GM08714 (cell line): Measurements from ENCODE around the gene SRF.
"Not testable (repeated sequence)": the region's sequence is repeated elsewhere in the genome, so short reads cannot be mapped to it uniquely, and the experiment has no call there.

Source experiments
- H3K4me3 ChIP-seq: fragments of 200-500 bp; sonication (Bioruptor generic); 2 replicates; pipeline ENCODE4 v1.5.1; 2014; ENCODE audit warnings: mild to moderate bottlenecking, low read length, inconsistent platforms
- ZNF274 ChIP-seq: IDR thresholded peaks from 2 replicates; pipeline ENCODE4 v1.6.1; 2012; ENCODE audit warnings: mild to moderate bottlenecking, low read depth, low read length

The SRF gene

DNA sequence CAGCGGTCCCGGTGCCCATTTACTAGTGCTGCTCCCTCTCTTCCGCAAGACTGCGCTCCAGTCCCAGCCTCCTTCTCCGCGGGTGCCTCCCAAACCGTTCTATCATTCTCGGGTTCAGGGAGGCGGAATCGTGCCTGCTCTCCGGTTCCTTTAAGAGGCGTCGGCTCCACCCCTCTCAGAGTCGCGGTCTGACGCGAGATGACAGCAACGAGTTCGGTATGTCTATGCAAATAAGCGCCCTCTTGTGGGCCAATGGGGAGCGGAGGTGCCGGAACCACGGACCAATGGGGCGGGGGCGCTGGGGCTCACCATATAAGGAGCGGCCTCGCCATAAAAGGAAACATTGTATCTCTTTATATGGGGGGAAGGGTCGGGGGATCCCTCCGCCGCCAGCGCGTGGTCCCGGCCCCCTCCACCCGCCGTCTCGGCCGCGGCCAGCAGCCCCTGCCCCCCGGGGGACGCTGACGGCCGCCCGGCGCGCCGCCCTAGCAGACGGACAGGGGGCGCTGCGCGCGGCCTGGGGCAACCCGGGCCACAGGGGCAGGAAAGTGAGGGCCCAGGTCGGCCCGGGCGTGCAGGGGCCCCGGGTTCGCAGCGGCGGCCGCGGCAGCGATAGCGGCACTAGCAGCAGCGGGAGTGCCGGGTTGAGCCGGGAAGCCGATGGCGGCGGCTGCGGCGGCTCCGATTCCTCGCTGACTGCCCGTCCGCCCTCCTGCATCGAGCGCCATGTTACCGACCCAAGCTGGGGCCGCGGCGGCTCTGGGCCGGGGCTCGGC is at the start of gene SRF:
Gene SRF, plus strand, starts transcription at position 339 of the 776 bp plus-strand sequence. Its CDS starts 388 bp downstream, at position 727.
- peak within 1 kb of the TSS; percentile 86 for H3K4me3 ChIP-seq
- no peak for TF ChIP-seq ZNF274

DNA sequence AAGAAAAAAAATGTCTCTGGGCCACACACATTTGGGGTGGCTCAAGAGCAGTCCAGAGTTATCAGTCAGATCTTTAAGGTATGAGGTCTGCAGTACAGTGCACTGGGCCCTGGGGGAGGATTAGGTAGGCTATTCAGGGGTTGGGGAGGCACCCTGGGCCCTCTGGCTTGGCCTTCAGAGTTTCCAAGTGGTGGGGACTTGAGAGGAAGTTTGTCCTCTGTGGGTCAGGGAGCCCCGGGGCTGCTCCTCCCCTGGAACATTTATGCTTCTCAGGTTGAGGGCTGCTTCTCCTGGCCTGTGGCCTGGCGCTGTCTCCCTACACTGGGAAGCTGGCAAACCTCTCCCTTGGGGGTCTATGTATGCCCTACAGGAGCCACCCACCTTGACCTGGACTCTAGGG is 48.9 kb upstream of the SRF start:
- H3K4me3 ChIP-seq: no peak overlapping the region
- TF ChIP-seq ZNF274: no peak

DNA sequence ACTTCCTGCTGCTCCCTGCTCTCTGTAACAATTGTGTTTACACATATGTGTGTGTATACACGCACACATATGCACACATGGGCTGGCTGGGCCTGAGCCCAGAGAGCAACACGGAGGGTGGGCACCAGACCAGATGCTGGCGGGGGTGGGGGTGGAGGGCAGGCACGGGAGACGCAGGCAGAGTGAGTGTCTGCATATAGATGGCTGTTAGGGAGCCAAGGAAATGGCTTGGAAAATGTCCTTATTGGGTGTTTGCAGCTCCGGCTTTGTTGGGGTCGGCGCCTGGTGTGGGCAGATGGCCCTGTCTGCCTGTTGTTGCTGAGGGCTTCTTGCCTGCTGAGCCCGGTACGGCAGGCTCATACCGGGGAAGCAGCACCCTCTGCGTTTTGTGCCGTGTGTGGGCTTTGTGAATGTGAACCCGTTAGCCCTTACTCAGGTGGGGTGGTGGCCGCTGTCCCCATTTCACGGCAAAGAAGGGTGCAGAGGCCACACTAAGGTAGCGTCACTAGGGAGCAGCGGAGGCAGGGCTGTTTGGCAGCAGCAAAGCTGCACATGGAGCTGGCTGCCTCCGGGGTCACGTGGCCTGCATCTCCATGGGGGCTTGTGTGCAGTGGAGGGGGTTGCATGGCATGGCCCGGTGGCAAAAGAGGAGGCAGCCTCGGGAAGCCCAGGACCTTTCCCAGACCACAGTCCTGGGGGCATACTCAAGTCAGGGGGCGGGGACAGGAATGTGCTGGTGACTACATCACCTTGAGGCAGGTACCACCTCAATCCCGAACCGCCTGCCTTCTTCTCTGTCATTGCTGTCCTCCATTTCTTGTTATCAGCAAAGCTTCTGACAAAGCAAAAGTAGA is 47.4 kb upstream of the SRF start:
- no peak overlapping the region for H3K4me3 ChIP-seq
- no peak for TF ChIP-seq ZNF274

DNA sequence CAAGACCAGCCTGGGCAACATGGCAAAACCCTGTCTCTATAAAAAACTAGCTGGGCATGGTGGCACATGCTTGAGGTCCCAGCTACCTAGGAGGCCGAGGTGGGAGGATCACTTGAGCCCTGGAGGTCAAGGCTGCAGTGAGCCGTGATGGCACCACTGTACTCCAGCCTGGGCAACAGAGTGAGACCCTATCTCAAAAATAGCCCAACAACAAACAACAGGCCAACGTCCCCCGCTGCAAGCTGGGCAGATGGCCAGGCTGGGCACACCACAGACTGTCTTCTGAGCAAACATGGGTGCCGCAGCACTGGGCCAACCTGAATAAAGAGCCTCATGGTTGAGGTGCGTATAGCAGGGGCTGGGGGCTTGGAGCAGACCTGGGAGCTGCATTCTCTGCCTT is 46.6 kb upstream of the SRF start:
- TF ChIP-seq ZNF274: no peak
- no peak overlapping the region for H3K4me3 ChIP-seq

DNA sequence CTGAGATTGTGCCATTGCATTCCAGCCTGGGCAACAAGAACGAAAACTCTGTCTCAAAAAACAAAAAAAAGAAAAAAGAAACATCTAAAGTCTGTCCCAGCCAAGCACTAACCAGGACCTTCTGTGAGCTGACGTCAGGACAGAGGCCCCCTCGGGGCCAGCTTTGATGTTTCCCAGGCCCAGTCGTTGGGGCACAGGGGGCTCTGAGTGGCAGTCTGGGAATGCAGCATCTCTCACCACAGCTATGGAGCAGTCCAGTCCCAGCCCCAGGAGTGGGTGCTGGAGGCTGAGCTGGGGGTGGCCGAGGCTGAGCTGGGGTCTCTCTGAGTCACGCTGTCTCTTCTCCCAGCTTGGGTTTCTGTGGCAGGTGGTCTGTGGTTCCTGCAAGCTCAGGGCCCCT is 46.0 kb upstream of the SRF start:
- TF ChIP-seq ZNF274: no peak

DNA sequence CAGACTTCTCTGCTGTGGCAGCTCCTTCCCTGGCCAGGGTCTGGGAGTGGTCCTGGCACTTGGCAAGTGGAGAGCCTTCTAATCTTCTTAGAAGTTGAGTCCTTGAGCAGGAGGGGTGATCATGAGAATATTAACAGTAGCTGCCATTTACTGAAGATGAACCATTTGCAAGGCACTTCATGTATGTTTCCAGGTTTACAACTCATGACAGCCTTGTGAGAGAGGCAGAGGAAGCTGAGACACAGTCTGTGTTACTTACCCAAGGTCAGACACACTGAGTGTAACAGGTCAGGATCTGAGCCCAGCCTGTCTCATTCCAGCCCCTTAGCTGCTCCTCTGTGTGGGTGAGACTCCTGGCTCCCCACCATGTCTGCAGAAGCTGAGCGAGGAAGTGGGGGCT is 45.5 kb upstream of the SRF start:
- TF ChIP-seq ZNF274: no peak
- no peak overlapping the region for H3K4me3 ChIP-seq

More for the DNA sequence above, 46.0 kb upstream of the SRF start:
- no peak overlapping the region for H3K4me3 ChIP-seq

DNA sequence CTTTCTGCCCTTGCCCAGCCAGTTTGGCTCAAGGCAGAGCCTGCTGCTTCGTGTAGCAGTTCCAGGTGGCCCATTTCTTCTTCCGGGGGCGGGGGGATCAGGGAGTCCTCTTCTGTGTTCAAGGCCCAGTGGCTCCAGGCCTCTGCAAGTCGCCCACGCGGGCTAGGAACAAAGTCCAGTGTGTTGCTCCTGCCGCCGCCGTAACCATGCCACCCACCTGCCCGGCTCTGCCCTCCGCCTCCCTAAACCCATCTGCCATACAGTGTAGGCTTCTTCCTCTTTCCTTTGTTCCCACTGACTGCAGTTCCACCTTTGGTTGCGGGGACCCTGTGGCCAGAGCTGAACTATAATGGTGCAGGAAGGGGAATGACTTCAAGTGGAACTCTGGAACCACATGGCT is 43.9 kb upstream of the SRF start:
- no peak overlapping the region for H3K4me3 ChIP-seq
- TF ChIP-seq ZNF274: no peak

DNA sequence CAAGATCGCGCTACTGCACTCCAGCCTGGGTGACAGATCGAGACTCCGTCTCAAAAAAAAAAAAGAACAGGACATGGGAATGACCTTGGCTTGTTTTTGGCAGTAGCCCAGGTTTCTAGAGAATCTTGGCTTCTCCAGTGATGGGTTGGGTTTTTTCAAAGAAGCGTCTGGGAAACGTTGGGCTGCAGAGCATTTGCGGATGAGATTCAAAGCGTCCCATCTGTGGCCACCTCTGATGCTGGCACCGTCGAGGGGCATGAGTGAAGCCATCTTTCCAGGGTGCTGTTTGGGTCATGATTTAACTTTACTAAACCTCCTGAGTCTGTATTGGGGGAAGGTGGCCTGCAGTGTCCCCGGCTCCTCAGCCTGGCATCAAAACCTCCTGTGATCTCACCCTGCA is 43.2 kb upstream of the SRF start:
- TF ChIP-seq ZNF274: no peak
- H3K4me3 ChIP-seq: no peak overlapping the region

DNA sequence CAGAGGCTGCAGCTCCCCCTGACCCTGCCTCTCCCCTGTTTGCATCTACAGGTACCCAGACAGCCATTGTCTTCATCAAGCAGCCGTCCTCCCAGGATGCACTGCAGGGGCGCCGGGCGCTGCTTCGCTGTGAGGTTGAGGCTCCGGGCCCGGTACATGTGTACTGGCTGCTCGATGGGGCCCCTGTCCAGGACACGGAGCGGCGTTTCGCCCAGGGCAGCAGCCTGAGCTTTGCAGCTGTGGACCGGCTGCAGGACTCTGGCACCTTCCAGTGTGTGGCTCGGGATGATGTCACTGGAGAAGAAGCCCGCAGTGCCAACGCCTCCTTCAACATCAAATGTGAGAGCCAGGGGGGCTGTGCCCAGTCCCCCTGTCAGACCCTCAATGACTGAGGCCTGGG is 42.1 kb upstream of the SRF start:
- H3K4me3 ChIP-seq: no peak overlapping the region

DNA sequence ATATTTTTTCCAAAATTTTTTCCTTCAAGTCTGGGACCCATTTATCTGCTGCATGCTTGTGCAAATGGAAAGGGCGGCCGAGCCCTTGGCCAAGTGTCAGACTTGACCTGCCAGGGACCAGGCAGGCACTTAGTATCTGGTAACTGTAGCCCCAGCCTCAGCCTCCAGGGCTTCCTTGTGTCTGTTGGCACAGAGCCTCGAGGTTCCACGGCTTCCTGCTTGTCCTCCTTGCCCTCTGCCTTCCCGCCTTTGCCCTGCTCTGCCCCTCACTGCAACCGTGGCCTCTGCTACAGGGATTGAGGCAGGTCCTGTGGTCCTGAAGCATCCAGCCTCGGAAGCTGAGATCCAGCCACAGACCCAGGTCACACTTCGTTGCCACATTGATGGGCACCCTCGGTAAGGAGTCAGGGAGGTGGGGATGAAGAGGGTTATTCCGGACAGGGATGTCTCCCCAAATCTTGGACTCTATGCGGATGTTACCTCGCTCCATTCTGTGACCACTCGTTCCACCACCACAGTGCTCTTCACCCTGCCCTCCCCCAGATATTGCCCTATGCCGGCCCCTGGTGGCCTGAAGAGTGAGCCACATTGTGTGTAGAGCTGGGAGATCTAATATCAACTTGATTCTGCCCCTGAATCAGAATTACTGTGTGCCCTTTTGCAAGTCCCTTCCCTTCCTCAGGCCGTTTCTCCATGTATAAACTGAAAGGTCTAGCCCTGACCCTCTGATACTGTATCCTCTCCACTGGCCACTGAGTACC is 41.5 kb upstream of the SRF start:
- no peak for TF ChIP-seq ZNF274
- no peak overlapping the region for H3K4me3 ChIP-seq

More for the DNA sequence above, 42.1 kb upstream of the SRF start:
- TF ChIP-seq ZNF274: no peak

DNA sequence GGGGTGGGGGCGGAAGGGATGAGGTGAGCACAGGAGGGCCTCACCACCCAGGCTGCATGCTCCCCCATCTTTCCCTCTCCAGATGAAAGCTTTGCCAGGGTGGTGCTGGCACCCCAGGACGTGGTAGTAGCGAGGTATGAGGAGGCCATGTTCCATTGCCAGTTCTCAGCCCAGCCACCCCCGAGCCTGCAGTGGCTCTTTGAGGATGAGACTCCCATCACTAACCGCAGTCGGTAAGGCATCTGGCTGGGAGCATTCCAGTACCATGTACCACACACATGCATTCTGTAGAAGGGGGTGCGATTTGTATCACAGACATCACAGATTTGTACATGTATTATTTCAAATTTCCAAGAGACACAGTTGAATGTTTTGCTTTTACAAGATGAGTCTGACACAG is 40.6 kb upstream of the SRF start:
- no peak for TF ChIP-seq ZNF274
- H3K4me3 ChIP-seq: no peak overlapping the region

DNA sequence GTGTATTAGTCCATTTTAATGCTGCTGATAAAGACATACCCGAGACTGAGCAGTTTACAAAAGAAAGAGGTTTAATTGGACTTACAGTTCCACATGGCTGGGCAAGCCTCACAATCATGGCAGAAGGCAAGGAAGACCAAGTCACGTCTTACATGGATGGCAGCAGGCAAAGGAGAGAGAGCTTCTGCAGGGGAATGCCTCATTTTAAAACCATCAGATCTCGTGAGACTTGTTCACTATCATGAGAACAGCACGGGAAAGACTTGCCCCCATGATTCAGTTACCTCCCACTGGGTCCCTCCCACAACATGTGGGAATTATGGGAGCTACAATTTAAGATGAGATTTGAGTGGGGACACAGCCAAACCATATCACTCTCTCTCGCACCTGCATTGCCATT is 39.7 kb upstream of the SRF start:
- not testable (repeated sequence) for H3K4me3 ChIP-seq

DNA sequence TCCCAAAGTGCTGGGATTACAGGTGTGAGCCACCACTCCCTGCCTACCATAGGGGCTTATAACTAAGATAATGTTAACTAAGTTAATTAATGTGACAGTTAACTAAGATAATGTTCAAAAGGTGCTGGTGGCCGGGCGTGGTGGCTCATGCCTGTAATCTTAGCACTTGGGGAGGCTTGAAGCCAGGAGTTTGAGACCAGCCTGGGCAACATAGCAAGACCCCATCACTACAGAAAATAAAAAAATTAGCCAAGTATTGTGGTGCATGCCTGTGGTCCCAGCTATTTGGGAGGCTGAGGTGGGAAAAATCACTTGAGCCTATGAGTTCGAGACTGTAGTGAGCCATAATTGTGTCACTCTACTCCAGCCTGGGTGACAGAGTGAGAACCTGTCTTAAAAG is 32.8 kb upstream of the SRF start:
- no peak for TF ChIP-seq ZNF274
- H3K4me3 ChIP-seq: no peak overlapping the region

DNA sequence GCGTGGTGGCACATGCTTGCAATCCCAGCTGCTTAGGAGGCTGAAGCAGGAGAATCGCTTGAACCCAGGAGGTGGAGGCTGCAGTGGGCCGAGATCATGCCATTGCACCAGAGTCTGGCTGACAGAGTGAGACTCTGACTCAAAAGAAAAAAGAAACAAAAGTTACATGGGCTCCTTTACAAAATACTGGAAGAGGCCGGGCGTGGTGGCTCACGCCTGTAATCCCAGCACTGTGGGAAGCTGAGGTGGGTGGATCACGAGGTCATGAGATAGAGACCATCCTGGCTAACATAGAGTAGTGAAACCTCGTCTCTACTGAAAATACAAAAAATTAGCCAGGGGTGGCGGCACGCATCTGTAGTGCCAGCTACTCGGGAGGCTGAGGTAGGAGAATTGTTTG is 31.1 kb upstream of the SRF start:
- not testable (repeated sequence) for H3K4me3 ChIP-seq

DNA sequence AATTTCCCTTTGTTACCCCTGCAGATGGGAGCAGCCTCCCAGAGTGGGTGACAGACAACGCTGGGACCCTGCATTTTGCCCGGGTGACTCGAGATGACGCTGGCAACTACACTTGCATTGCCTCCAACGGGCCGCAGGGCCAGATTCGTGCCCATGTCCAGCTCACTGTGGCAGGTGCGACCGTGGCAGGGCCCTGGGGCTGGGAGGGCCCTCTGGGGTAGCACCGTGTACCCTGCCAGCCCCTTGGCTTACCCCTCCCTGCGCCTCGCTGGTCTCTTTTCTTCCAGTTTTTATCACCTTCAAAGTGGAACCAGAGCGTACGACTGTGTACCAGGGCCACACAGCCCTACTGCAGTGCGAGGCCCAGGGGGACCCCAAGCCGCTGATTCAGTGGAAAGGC is 29.4 kb upstream of the SRF start:
- no peak overlapping the region for H3K4me3 ChIP-seq
- TF ChIP-seq ZNF274: no peak

DNA sequence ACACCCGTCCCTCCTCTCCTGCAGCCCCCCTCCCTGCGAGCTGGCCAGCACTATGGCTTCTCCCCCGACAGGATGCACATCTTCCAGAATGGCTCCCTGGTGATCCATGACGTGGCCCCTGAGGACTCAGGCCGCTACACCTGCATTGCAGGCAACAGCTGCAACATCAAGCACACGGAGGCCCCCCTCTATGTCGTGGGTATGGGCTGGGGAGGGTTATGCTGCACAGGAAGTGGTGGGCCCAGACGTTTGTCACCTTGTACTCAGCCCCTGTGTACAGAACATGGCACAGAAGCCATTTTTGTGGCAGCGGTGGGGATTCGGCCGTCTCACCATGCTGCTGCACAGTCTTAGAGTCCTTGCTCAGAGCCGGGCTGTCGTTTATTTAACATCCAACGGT is 29.0 kb upstream of the SRF start:
- H3K4me3 ChIP-seq: no peak overlapping the region
- TF ChIP-seq ZNF274: no peak
